GM10266 (cell line): ENCODE results near the gene LCE5A.
"Not testable (repeated sequence)": the region's sequence is repeated elsewhere in the genome, so short reads cannot be mapped to it uniquely, and the experiment has no call there.

Source experiments
- DNase-seq: peaks from one replicate; pipeline ENCODE4 v3.0.0; 2012; ENCODE audit errors: extremely low spot score
- TF ChIP-seq, protein P1 (sequence below): IDR thresholded peaks from 2 replicates; pipeline ENCODE4 v1.5.1; 2012; ENCODE audit warnings: mild to moderate bottlenecking, low read depth; ENCODE audit not compliant: control insufficient read depth, insufficient read depth; ENCODE audit errors: missing control alignments

The LCE5A gene

DNA sequence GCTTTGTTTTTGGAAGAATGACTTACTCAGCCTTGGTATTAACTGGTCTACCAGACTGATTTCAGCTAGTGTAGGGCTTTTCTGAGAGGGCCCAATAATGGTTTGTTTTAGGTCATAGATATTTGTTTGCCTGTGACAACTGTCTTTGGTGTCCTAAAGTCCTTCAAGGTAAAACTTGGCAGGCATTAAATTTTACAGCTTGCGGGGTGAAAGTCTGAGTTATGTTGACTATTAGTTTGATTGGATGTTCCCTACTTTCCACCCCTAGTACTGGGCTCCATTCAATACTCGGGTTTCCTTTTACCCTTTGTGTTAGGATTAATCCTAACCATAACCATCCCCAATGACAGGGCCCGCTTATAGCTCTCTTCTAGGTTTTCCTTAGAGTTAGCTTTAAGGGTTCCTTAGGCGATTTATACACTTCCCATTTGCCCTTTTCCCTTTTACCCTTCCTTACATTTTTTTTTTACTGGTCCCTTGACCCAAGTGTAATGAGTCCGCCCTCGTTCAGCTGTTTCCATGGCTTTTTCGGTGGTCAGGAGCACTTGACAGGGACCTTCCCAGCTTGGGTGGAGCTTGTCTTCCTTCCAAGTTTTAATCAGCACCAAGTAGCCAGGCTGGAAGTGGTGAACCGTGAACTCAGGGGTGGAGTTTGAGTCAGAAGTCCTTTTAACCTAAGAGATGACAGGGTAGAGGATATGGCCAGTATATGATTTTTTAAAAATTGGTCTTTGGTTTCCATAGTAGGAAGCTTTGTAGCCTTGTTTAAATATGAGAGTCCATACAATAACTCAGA is 28.5 kb upstream of the LCE5A start:
- TF ChIP-seq, protein P1, sequence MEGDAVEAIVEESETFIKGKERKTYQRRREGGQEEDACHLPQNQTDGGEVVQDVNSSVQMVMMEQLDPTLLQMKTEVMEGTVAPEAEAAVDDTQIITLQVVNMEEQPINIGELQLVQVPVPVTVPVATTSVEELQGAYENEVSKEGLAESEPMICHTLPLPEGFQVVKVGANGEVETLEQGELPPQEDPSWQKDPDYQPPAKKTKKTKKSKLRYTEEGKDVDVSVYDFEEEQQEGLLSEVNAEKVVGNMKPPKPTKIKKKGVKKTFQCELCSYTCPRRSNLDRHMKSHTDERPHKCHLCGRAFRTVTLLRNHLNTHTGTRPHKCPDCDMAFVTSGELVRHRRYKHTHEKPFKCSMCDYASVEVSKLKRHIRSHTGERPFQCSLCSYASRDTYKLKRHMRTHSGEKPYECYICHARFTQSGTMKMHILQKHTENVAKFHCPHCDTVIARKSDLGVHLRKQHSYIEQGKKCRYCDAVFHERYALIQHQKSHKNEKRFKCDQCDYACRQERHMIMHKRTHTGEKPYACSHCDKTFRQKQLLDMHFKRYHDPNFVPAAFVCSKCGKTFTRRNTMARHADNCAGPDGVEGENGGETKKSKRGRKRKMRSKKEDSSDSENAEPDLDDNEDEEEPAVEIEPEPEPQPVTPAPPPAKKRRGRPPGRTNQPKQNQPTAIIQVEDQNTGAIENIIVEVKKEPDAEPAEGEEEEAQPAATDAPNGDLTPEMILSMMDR, result no peak
- no peak for DNase-seq

DNA sequence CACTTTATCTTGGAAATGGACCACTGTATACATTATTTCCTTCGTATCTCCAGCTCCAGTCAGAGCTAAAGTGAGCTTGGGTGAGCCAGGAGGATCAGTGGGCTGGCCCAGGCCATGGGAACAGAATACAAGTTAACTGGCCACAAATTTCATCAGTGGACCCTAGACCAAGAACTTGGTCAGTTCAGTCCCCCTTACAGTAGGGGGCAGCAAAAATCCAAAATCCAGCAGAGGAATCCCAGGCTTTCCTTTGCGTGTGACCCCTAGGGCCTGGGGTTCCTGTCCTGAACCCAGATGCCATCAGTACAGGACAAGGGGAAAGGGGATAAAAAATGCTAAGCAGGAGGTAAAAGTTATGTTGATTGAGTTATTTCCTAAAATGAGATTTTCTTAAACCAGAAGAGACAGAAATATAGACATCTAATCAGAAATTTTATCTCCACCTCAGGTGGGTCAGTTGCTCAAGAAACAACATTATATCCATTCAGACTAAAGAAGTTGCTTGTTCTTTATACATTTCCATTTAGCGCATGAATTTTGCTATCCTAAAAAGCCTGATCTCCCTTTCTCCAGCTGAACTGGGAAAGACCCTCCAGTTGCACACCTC is 24.1 kb upstream of the LCE5A start:
- TF ChIP-seq, protein P1, result peak; percentile 54
- no peak for DNase-seq

DNA sequence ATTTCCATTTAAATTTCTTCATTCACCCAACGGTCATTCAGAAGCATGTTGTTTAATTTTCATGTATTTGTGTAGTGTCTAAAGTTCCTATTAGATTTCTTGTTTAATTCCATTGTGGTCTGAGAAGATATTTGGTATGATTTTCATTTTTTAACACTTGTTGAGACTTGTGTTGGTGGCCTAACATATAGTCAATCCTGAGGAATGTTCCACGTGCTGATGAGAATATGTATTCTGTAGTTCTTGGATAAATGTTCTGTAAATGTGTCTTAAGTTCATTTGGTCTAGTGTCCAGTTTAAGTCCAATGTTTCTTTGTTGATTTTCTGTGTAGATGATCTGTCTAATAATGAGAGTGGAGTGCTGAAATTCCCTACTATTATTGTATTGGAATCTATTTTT is 22.7 kb upstream of the LCE5A start:
- DNase-seq, result no peak
- TF ChIP-seq, protein P1, result no peak

DNA sequence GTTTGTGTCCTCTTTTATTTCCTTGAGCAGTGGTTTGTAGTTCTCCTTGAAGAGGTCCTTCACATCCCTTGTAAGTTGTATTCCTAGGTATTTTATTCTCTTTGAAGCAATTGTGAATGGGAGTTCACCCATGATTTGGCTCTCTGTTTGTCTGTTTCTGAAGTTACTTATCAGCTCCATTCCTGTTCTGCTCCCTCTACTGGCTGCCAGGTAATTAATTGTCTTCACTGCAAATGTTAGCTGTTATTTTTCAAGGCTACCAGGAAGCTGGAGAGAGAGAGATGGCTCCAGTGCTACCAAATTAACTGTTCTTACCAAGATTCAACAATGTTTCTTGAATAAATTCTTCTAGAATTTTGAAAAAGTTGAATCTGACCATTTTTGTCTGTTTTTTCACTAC is 19.1 kb upstream of the LCE5A start:
- DNase-seq, result not testable (repeated sequence)
- TF ChIP-seq, protein P1, result peak; percentile 25

DNA sequence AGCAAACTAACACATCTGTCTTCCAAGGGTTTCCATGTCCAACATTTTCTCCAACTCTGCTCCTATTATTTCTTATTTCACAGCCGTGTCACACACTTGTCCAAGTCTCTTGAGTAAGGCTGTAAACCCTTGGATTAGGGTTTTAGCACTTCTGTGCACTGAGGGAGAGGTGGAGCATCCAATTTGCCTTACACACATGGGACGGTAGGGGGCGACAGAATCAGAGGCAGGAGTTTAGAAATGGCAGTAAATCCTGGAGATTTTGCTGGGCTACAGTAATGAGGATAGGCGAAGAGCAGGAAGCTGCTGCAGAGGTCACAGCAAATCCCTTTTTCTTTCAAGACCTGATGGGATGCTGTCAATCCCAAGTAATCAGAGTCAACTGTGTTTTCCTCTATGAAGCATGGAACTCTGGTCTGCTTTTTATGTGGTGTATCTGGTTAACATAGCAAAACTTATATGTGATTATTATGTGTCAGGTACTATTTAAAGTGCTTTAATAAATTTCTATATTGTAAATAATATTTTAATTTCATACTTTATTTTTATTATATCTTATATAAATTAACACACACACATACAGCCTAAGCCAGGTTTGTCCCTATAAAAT is 15.4 kb upstream of the LCE5A start:
- DNase-seq, result peak; percentile 43
- TF ChIP-seq, protein P1, result peak; percentile 65

DNA sequence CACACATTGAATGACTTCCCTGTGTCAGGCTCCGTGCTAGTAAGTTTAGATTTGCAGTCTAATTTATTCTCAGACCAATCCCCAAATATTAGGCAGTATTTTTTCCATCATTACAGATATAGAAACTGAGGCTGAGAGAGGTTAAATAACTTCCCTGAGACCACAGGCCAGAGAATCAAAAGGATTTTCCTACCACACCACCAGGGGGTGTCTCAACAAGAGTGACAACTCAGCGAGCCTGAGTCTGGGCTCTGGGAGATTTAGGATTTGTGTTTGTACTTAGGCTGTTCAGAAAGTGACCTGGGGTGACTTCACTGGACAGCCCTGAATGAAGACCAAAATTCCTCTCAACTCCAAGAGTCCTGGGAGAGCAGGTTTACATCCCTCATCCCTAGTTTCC is 13.3 kb upstream of the LCE5A start:
- DNase-seq, result no peak
- TF ChIP-seq, protein P1, result no peak

DNA sequence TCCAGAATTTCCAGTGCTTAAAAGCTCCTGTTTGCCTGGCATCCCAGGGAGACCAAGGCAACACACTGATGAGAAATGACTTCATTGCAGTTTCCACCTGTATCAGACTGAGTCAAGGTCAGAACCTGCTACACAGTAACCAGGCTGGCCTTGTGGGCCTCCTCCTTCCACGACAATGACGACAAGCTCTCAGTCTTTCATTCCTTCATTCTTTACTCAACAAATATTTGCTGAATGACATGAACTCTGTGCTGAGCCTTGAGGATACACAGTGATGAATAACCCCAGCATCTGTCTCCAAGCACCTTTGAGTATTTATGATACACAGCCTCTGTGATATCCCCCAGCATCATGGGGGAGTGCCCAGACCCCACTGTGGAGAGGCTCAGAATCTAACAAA is 8.9 kb upstream of the LCE5A start:
- DNase-seq, result no peak
- TF ChIP-seq, protein P1, result no peak
